ENCODE measurements around the gene ZNF521.

The ZNF521 gene

DNA sequence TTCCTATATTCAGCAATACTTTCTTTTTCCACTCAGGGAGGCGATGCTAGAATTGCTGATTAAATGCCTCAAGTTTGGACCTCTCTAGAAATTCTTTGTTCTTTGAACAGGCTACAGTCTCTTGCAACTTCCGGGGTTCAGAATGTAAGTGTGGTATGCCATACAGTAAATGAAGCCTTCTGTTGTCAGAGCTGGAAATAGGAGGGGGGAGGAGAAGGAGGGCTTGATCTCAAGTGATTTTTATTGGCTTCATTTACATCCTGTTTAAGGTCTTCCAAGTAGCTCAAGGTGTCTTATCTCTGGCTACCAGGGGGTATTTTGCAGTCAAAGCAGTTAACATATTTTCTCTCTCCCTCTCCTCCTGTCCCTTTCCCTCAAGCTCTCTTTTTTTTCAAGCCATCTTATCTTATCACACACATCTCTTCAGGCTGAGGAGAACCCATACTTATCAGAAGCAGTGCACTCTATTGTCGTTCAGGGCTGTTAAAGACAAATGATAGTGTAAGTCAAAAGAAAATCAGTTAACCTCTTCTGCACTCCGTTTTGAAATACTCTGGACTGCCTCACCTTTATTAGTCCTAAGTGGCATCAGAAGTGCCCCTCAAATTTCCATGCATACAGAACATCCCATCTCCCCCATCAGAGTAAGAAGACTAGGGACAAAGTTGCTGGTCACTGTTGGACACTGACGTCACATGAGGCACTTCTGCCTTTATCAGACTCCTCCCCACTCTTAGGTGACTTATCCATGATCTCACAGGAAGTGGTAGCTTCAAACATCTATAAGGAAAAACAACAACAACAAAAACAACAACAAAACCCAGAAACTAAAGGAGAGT lies 112.2 kb downstream of the ZNF521 start:
- peak in 1 of 2 donors; percentile 65 for DNase-seq (ENCODE audit: low read depth in 2 of 2)
- TF ChIP-seq, protein P1, sequence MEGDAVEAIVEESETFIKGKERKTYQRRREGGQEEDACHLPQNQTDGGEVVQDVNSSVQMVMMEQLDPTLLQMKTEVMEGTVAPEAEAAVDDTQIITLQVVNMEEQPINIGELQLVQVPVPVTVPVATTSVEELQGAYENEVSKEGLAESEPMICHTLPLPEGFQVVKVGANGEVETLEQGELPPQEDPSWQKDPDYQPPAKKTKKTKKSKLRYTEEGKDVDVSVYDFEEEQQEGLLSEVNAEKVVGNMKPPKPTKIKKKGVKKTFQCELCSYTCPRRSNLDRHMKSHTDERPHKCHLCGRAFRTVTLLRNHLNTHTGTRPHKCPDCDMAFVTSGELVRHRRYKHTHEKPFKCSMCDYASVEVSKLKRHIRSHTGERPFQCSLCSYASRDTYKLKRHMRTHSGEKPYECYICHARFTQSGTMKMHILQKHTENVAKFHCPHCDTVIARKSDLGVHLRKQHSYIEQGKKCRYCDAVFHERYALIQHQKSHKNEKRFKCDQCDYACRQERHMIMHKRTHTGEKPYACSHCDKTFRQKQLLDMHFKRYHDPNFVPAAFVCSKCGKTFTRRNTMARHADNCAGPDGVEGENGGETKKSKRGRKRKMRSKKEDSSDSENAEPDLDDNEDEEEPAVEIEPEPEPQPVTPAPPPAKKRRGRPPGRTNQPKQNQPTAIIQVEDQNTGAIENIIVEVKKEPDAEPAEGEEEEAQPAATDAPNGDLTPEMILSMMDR (IDR thresholded peaks at IDR 0.05; ENCODE audit: low read depth, low read length) = no peak
- H3K4me3 ChIP-seq (replicated peaks in 1 of 2; ENCODE audit: low read depth in 2 of 2, low read length in 2 of 2) = no peak overlapping the region

DNA sequence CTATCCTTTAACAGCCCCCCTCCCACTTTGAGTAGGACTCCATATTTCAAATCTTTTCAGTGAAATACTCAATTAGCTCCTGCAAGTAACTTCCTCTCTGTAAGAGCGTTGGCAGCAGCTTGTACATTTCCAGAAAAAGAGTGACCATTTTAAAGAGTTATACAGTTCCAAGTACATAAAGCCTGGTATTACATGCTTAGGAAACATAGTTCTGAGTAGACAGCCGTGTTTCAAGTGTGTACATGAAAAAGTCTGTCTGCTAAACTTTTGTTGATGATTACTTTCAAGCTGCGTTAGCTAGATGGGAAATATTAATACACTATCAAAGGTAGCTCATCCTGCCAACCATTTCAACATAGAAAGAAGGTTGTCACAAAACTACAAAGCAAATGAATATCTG lies 112.8 kb downstream of the ZNF521 start:
- H3K4me3 ChIP-seq (replicated peaks in 1 of 2; ENCODE audit: low read depth in 2 of 2, low read length in 2 of 2) = no peak overlapping the region
- TF ChIP-seq, protein P1 (IDR thresholded peaks at IDR 0.05; ENCODE audit: low read depth, low read length) = no peak
- no peak for DNase-seq (ENCODE audit: low read depth in 2 of 2)

DNA sequence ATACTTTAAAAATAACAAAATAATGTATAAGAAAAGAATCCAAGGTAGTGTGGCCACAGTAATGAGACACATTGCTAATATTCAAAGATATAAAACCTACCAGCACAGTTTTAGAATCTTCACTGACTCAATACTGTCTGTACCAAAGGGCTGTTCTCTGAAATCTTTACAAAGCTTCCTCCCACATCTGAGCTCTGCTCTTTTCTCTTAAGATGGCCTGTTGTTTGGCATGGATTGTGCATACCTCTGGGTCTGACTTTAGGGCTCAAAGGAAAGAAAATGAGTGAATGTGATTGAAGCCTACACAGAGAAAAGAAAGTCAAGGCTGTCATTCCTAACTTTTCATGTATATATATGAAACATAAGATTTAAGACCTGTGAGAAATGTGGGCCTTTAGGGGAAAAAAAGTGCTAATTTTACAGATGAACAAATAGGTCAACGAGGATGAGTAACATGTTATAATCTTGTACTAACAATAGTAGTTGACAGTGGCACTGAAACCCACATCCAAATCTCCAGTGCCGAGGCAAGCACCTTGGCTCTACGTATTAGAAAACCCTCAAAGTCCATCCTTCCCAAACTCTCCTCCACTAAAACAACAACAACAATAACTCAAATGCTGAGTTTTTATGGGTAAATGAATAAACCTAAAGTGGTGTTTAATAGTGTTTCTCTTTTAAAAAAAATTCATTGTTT lies 114.2 kb downstream of the ZNF521 start:
- DNase-seq (ENCODE audit: low read depth in 2 of 2) = no peak
- TF ChIP-seq, protein P1 (IDR thresholded peaks at IDR 0.05; ENCODE audit: low read depth, low read length) = no peak
- no peak overlapping the region for H3K4me3 ChIP-seq (replicated peaks in 1 of 2; ENCODE audit: low read depth in 2 of 2, low read length in 2 of 2)

DNA sequence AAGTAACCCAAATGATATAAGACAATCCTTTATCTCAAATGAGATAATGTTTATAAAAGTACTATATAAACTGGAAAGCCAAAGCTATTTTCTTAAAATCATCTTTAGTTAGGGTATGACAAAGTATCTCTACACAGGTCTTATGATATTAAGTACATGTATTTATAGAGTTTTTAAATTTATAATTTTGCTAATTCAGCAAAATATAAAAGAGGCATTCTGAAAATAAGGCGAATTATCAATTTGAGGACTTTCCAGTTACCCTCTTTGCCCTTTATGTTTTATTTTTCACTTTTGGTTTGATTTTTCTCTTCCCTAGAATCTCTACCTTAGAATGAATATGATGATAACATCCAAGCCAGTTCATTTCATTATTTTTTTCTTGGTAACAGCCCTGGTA lies 115.2 kb downstream of the ZNF521 start:
- no peak for DNase-seq (ENCODE audit: low read depth in 2 of 2)
- no peak overlapping the region for H3K4me3 ChIP-seq (replicated peaks in 1 of 2; ENCODE audit: low read depth in 2 of 2, low read length in 2 of 2)
- TF ChIP-seq, protein P1 (IDR thresholded peaks at IDR 0.05; ENCODE audit: low read depth, low read length) = no peak

DNA sequence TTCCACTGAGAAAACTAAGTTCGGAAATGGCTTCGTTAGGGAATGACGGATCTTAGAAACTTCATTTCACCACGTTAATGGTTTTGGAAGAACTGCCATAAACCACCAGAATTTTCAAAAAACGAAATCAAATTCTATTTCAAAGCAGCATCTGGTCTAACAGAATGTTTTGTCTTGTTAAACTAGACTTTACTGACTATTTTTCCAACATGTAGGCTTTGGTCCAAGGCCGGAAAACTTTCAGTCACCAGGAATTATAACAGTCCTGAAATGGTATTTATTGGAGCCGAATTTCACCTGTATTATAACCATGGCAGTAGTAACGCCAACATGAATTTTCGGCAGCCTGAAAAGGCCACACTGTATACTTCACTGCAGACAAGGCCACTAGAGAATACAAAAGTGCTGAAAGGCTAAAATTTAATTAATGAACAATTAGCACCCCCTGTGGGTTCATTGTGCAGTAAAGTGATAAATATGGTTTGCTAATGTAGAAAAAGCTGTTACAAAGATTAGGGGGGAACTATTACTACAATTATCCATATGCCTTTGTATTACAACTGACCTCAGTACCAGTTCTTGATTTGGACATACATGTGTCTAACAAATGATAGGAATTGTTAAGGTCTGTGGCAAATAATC lies 116.4 kb downstream of the ZNF521 start:
- TF ChIP-seq, protein P1 (IDR thresholded peaks at IDR 0.05; ENCODE audit: low read depth, low read length) = no peak
- DNase-seq (ENCODE audit: low read depth in 2 of 2) = no peak
- no peak overlapping the region for H3K4me3 ChIP-seq (replicated peaks in 1 of 2; ENCODE audit: low read depth in 2 of 2, low read length in 2 of 2)

DNA sequence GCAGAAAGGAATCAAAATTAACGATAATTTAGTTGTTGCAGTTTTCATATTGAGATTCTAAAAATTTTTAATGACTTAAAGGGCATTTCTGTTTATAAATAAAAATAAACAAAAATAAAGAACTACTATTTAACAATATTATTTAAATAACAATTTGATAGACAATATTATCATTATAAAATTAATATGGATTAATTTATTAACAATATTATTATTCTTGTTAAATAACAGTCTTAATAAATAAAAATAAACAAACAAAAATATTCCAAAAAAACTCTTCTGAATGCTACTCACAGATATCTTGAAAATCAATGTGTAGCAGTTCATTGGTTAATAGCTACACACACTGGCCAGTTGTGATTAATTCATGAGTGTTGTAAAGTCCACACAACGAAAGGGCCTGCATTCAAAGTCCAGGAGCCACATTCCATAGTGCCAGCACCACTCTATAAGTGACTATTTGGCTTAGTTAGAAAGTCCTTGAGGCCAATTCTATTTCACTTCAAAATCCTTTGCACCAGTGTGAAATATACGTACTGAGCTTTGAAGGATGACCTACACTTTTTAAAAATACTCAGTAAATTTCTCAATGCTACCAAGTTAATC lies 117.1 kb downstream of the ZNF521 start:
- DNase-seq (ENCODE audit: low read depth in 2 of 2) = no peak
- no peak overlapping the region for H3K4me3 ChIP-seq (replicated peaks in 1 of 2; ENCODE audit: low read depth in 2 of 2, low read length in 2 of 2)
- TF ChIP-seq, protein P1 (IDR thresholded peaks at IDR 0.05; ENCODE audit: low read depth, low read length) = no peak
